IMR-90 (cell line): ENCODE measurements around the gene SCN1B. TPM values are rescaled to one million over a fixed set of nuclear protein-coding genes. Genes with fewer than 3 reads are reported as not detected.
A peak's percentile ranks its signal among the peaks of the same experiment; 100 is the strongest.

Experiments
- ATAC-seq: fragments of 200-7000 bp; cut with Tn5 transposase; 2 replicates; pipeline ENCODE4 v1.9.1; 2020; ENCODE audit warnings: low read depth, mild to moderate bottlenecking, moderate library complexity
- BruUV-seq: library from RNA; stranded (reverse); fragments of 400-500 nt; replicated peaks from 2 replicates; lab custom pipeline; 2021; lab: Mats Ljungman, UMichigan
- CTCF ChIA-PET: fragments of 300-600 bp; formaldehyde crosslinking; extraction: SDS; loops from one replicate; lab custom pipeline; 2021; ENCODE audit warnings: antibody characterized with exemption; lab: Yijun Ruan, JAX
- POLR2A ChIA-PET: fragments of 300-600 bp; sonication (Branson Sonifier 250); formaldehyde crosslinking; loops from one replicate; lab custom pipeline; 2022; ENCODE audit warnings: antibody characterized with exemption; ENCODE audit not compliant: unreplicated experiment; lab: Charles Lee
- DNase-seq: peaks from one replicate; pipeline ENCODE4 v3.0.0; 2013
- H2AFZ ChIP-seq: replicated peaks from 2 replicates; pipeline ENCODE3; 2013; ENCODE audit warnings: low read length, mild to moderate bottlenecking; ENCODE audit not compliant: poor library complexity
- H2AK5ac ChIP-seq: 2 replicates; pipeline ENCODE4 v1.6.1; 2013; ENCODE audit warnings: low read depth, low read length, inconsistent platforms
- H2AK9ac ChIP-seq: replicated peaks from 2 replicates; pipeline ENCODE3; 2013; ENCODE audit warnings: mild to moderate bottlenecking, low read depth, low read length, moderate library complexity; ENCODE audit not compliant: poor library complexity
- H2BK120ac ChIP-seq: 2 replicates; pipeline ENCODE4 v1.6.1; 2013; ENCODE audit warnings: low read depth, low read length, inconsistent platforms
- H2BK15ac ChIP-seq: 3 replicates; pipeline ENCODE4 v1.6.1; 2013; ENCODE audit warnings: low read depth, low read length, inconsistent platforms
- H2BK20ac ChIP-seq: 2 replicates; pipeline ENCODE4 v1.6.1; 2013; ENCODE audit warnings: low read depth, mild to moderate bottlenecking, inconsistent platforms, low read length, moderate library complexity
- H2BK5ac ChIP-seq: 2 replicates; pipeline ENCODE4 v1.6.1; 2013; ENCODE audit warnings: mild to moderate bottlenecking, low read depth, low read length, inconsistent platforms; ENCODE audit not compliant: poor library complexity, severe bottlenecking
- H3K14ac ChIP-seq: replicated peaks from 2 replicates; pipeline ENCODE4 v1.6.1; 2013; ENCODE audit warnings: low read depth, low read length, inconsistent platforms
- H3K18ac ChIP-seq: 2 replicates; pipeline ENCODE4 v1.6.1; 2013; ENCODE audit warnings: low read depth, low read length, control low read depth
- H3K23ac ChIP-seq: 2 replicates; pipeline ENCODE4 v1.6.1; 2013; ENCODE audit warnings: low read depth, low read length, inconsistent platforms
- H3K27ac ChIP-seq: 2 replicates; pipeline ENCODE4 v1.5.1; 2013; ENCODE audit warnings: mild to moderate bottlenecking, control low read depth, low read length; ENCODE audit not compliant: insufficient read depth
- H3K27me3 ChIP-seq: 2 replicates; pipeline ENCODE4 v1.6.1; 2013; ENCODE audit warnings: low read length; ENCODE audit not compliant: control insufficient read depth, insufficient read depth
- H3K36me3 ChIP-seq: 2 replicates; pipeline ENCODE4 v1.6.1; 2013; ENCODE audit warnings: low read length, mixed read lengths; ENCODE audit not compliant: control insufficient read depth, insufficient read depth
- H3K4ac ChIP-seq: 2 replicates; pipeline ENCODE4 v1.6.1; 2013; ENCODE audit warnings: low read depth, low read length, inconsistent platforms
- H3K4me1 ChIP-seq: 2 replicates; pipeline ENCODE4 v1.6.1; 2013; ENCODE audit warnings: low read length, mixed read lengths; ENCODE audit not compliant: control insufficient read depth, insufficient read depth
- H3K4me2 ChIP-seq: 2 replicates; pipeline ENCODE4 v1.6.1; 2013; ENCODE audit warnings: low read depth, mild to moderate bottlenecking, control low read depth, low read length, moderate library complexity
- H3K4me3 ChIP-seq: 2 replicates; pipeline ENCODE4 v1.5.1; 2013; ENCODE audit warnings: low read depth, mild to moderate bottlenecking, control low read depth, low read length, moderate library complexity; ENCODE audit not compliant: insufficient read depth
- H3K56ac ChIP-seq: 2 replicates; pipeline ENCODE4 v1.6.1; 2013; ENCODE audit warnings: low read length, inconsistent platforms; ENCODE audit not compliant: insufficient read depth; ENCODE audit errors: extremely low read depth
- H3K79me1 ChIP-seq, 2 experiments: 2 replicates each; pipeline ENCODE4 v1.6.1; 2013; ENCODE audit warnings: low read length in 2 of 2, inconsistent platforms in 1 of 2, low read depth in 1 of 2
- H3K9ac ChIP-seq: 2 replicates; pipeline ENCODE4 v1.6.1; 2013; ENCODE audit warnings: low read depth, low read length, control low read depth
- H3K9me1 ChIP-seq: 2 replicates; pipeline ENCODE4 v1.6.1; 2013; ENCODE audit warnings: low read length, inconsistent platforms; ENCODE audit not compliant: insufficient read depth
- H3K9me3 ChIP-seq: 2 replicates; pipeline ENCODE4 v1.6.1; 2013; ENCODE audit warnings: low read length; ENCODE audit not compliant: control insufficient read depth, insufficient read depth
- H4K20me1 ChIP-seq: 2 replicates; pipeline ENCODE4 v1.6.1; 2013; ENCODE audit warnings: low read length, inconsistent platforms; ENCODE audit not compliant: insufficient read depth
- H4K5ac ChIP-seq: 2 replicates; pipeline ENCODE4 v1.6.1; 2013; ENCODE audit warnings: mild to moderate bottlenecking, low read depth, low read length, control low read depth
- H4K8ac ChIP-seq, 2 experiments: 2 replicates each; pipeline ENCODE4 v1.6.1; 2013; ENCODE audit warnings: low read depth in 2 of 2, low read length in 2 of 2, control low read depth in 1 of 2, inconsistent platforms in 1 of 2
- H4K91ac ChIP-seq: 2 replicates; pipeline ENCODE4 v1.6.1; 2013; ENCODE audit warnings: low read depth, low read length, inconsistent platforms; ENCODE audit not compliant: insufficient read depth
- CHD1 ChIP-seq: IDR thresholded peaks from 2 replicates; pipeline ENCODE4 v1.6.1; 2012; ENCODE audit warnings: low read depth, low read length, improper control_type of control experiment
- RAD21 ChIP-seq: IDR thresholded peaks from 2 replicates; pipeline ENCODE4 v1.6.1; 2012; ENCODE audit warnings: low read length, improper control_type of control experiment
- RFX5 ChIP-seq: IDR thresholded peaks from 2 replicates; pipeline ENCODE4 v1.8.0; 2012; ENCODE audit warnings: low read depth, mild to moderate bottlenecking, low read length, moderate library complexity
- WGBS, 2 experiments: methylation state at CpG; one replicate each; pipeline versions ENCODE4 v1.1.5 to v1.1.7; 2013; ENCODE audit warnings: missing lambda C conversion rate in 2 of 2; ENCODE audit not compliant: insufficient read length in 1 of 2; ENCODE audit errors: extremely low coverage in 2 of 2; 5-methylcytosine and 5-hydroxymethylcytosine counted together
- dilution Hi-C: fragments of 300-500 bp; cut with HindIII; formaldehyde crosslinking; loops from one replicate; pipeline ENCODE4 v1.14.3; 2018; ENCODE audit warnings: low sequenced_read_pairs; ENCODE audit not compliant: unreplicated experiment
- in situ Hi-C: fragments of 300-500 bp; cut with MboI; formaldehyde crosslinking; loops from 3 replicates; pipeline ENCODE4 v1.14.3; 2019; ENCODE audit warnings: low sequenced_read_pairs, inconsistent platforms, mixed read lengths
- intact Hi-C: fragments of 100-400 bp; cut with micrococcal nuclease; formaldehyde crosslinking; loops from 2 replicates; pipeline ENCODE4 v1.10.0; 2022
- polyA plus RNA-seq, 3 experiments: library from polyadenylated mRNA; depleted of rRNA; stranded (reverse); fragments of >200 nt; gene quantifications; 2 replicates each; pipeline ENCODE4 v1.2.3, GENCODE V29; 2012; ENCODE audit warnings: low replicate concordance in 1 of 3
- total RNA-seq: library from RNA; depleted of rRNA; stranded (reverse); fragments of >200 nt; gene quantifications from 2 replicates; pipeline ENCODE4 v1.2.3, GENCODE V29; 2012
- TF ChIP-seq, protein P1 (sequence below): fragments of 150-350 bp; IDR thresholded peaks from 2 replicates; pipeline ENCODE4 v1.6.1; 2016; ENCODE audit warnings: low read depth, mild to moderate bottlenecking, low read length, moderate library complexity, borderline replicate concordance

The SCN1B gene
- total and polyA plus RNA-seq, 2 of the 4 experiments (the other 2 are of a cell fraction): 2.0 to 9.6 TPM

- no peak overlapping the region for H3K18ac ChIP-seq
- H3K4me3 ChIP-seq: no peak overlapping the region
- H4K5ac ChIP-seq: no peak overlapping the region
- H3K14ac ChIP-seq: no peak overlapping the region
- in situ Hi-C loops: no loop called here
- H3K9ac ChIP-seq: no peak overlapping the region
- H3K27ac ChIP-seq: no peak overlapping the region
- peaks cover 74% of the 10 kb centered on the region for H3K36me3 ChIP-seq
- no peak overlapping the region for H4K8ac ChIP-seq
- H4K20me1 ChIP-seq: no peaks in the 10 kb centered on the region
- H3K79me1 ChIP-seq: peaks cover 0 to 11% of the 10 kb centered on the region in 2 experiments; a peak in 3 of 4 replicates
- dilution Hi-C loops: no loop called here
- H3K27me3 ChIP-seq: no peaks in the 10 kb centered on the region
- ChIA-PET POLR2A (no interaction called here), CTCF (no interaction called here)
- no peak overlapping the region for H3K4ac ChIP-seq
- H2AK9ac ChIP-seq: peak overlapping the region; percentile 20
- H3K56ac ChIP-seq: no peak overlapping the region
- ATAC-seq (no peak), DNase-seq (no peak)
- TF ChIP-seq RFX5 (no peak), CHD1 (no peak), RAD21 (no peak)
- TF ChIP-seq, protein P1, sequence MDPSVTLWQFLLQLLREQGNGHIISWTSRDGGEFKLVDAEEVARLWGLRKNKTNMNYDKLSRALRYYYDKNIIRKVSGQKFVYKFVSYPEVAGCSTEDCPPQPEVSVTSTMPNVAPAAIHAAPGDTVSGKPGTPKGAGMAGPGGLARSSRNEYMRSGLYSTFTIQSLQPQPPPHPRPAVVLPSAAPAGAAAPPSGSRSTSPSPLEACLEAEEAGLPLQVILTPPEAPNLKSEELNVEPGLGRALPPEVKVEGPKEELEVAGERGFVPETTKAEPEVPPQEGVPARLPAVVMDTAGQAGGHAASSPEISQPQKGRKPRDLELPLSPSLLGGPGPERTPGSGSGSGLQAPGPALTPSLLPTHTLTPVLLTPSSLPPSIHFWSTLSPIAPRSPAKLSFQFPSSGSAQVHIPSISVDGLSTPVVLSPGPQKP: no peak
- WGBS, 2 experiments: no CpG with 5 or more reads among the region's 3 CpGs
- no peak overlapping the region for H2AFZ ChIP-seq
- intact Hi-C loops: no loop called here
- H3K4me1 ChIP-seq: no peaks in the 10 kb centered on the region
- BruUV-seq: no TSS peak
- H2BK120ac ChIP-seq: no peak overlapping the region
- H2BK20ac ChIP-seq: no peak overlapping the region
- H2BK5ac ChIP-seq: no peak overlapping the region
- no peak overlapping the region for H2BK15ac ChIP-seq
- no peak overlapping the region for H2AK5ac ChIP-seq
- H3K9me3 ChIP-seq: no peaks in the 10 kb centered on the region
- no peak overlapping the region for H3K4me2 ChIP-seq
- H3K9me1 ChIP-seq: no peaks in the 10 kb centered on the region; the same call in 1 of the 2 replicates
- H3K23ac ChIP-seq: no peak overlapping the region
- no peak overlapping the region for H4K91ac ChIP-seq
These were observed 12.8 kb upstream of the SCN1B start for GRCh38 chr19:35017507-35017906.
